HG02588 (cell line): ENCODE results near the gene QPRT.
"Not testable (repeated sequence)": the region's sequence is repeated elsewhere in the genome, so short reads cannot be mapped to it uniquely, and the experiment has no call there.

Experiments used
- ATAC-seq: cut with Tn5 transposase; IDR thresholded peaks from one replicate; pipeline ENCODE4 v1.9.1; 2021; ENCODE audit warnings: mild to moderate bottlenecking, moderate library complexity; ENCODE audit not compliant: unreplicated experiment

Gene QPRT

GRCh38 chr16:29714396-29714795, 35.4 kb downstream of the QPRT start:
- ATAC-seq = no peak

- no peak for ATAC-seq
Observed at GRCh38 chr16:29714972-29715371, 36.0 kb downstream of the QPRT start.

DNA sequence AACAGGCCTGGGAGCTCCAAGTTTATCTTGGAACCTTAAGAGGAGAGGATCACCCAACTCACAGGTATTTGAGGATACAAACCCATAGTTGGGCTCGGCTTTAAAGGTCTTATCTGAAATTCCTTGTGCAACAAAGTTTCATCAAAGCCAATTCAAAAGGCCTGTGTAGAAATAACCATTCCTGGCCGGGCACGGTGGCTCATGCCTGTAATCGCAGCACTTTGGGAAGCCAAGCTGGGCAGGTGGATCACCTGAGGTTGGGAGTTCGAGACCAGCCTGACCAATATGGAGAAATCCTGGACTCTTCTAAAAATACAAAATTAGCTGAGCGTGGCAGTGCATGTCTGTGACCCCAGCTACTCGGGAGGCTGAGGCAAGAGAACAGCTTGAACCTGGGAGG, 38.1 kb downstream of the QPRT start:
- no peak for ATAC-seq

DNA sequence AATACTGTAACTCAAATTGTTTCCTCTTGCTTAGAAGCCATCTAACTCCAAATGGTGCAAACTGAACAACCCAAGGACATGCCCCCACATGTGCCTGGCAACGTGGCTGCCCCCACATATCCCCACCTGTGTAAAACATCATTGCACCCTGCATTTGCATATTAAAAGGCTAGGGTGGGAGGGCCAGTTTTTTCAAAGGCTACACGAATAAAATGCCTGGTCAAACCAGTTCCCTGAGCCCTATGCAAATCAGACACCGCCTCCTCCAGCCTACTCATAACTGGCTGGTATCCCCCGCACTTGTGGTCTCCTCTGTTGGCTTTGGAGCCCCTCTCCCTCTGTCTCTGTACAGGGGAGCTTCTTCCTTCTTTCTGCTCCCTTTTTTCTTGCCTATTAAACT, 40.1 kb downstream of the QPRT start:
- ATAC-seq = no peak

DNA sequence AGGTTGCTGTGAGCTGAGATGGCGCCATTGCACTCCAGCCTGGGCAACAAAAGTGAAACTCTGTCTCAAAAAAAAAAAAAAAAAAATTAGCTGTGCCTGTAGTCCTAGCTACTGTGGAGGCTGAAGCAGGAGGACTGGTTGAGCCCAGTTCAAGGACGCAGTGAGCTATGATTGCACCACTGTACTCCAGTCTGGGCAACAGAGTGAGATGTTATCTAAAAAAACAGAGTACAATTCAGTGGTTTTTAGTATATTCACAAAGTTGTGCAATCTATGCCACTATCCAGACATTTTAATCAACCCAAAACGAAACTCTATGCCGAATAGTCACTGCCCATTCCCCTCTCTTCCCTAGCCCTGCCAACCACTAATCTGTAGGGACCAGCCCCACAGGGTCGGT, 41.7 kb downstream of the QPRT start:
- no peak for ATAC-seq

GRCh38 chr16:29721167-29721879, 42.3 kb downstream of the QPRT start:
- ATAC-seq = not testable (repeated sequence)

DNA sequence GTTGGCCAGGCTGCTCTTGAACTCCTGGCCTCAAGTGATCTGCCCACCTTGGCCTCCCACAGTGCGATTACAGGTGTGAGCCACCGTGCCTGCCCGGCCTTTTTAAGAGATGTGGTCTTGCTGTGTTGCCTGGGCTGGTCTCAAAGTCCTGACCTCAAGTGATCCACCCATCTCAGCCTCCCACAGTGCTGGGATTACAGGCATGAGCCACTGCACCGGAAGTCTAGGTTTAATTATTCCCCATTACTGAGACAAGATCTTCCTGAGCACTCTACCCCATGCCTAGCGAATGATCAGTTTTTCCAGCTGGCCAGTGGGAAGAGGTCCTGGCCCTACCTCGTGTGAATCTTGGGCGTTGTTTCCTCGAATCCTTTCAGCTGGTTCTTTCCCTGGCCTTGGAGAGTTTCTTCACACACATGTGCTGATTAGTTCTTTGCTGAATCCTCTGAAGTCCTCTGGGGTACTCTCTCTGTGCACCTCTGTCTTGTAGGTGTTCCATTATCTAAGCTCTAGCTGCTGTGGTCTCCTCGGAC, 47.9 kb downstream of the QPRT start:
- ATAC-seq = no peak

DNA sequence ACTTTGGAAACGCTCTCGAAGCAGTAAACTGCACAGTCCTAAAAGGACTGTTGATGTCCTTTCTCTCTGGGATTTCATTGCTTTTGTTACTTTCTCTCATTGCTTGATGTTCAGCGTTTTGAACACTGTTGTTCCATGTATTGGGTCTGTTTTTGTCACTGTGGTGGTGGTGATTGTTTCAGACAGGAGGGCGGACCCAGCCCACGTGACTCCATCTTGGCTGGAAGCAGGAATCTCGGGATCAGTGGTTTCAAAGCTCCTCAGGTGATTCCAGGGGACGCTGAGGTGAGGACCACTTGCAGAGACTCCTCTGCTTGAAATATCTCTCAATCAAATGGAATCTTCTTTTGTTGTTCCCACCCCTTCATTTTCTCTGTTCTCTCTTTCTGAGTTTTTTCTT, 48.5 kb downstream of the QPRT start:
- no peak for ATAC-seq

DNA sequence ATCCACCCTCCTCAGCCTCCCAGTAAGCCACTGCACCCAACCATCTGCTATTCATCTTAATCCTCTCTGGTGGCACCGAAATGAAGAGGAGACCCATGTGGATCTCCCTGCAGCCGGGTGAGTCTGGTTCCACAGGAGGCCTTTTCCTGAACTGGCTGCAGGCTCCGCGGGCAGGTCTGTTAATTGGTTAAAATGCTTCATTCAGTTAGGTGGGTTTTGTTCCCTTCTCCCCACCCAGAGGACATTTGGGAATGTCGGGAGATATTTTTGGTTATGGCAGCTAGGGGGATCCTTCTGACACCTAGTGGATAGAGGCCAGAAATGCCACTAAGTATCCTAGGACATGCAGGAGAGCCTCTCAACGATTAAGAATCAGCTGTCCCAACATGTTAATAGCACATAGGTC, 50.1 kb downstream of the QPRT start:
- ATAC-seq = no peak

DNA sequence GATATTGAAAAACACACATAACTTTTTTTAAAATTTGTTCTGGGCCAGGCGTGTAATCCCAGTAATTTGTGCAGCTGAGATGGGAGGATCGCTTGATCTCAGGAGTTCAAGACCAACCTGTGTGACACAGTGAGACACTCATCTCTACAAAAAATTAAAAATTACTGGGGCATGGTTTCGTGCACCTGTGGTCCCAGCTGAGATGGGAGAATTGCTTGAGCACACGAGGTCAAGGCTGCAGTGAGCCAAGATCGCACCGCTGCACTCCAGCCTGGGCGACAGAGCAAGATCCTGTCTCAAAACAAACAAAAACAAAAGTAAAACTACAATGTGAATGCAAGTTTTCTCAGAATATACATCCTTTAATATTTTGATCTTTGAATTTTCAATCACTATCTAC, 51.7 kb downstream of the QPRT start:
- no peak for ATAC-seq

- ATAC-seq = peak; percentile 56
Observed at GRCh38 chr16:29731768-29732601, 53.0 kb downstream of the QPRT start.

DNA sequence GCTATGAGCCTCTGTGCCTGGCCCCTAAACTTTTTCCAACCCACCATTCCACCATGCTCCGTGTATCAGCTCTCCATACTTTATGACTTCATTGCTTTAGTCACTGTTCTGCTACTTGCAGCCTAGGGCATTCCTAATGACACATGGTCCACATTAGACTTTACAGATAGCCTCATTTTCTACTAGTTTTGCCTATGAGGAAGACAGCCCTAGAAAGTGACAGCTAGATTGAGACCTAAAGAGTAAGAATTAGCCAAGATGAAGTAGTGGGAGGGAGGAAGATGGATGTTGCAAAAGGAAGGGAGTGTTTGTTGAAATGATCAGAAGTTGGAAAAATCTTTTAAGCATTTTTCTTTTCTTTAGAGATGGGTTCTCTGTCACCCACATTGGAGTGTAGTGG, 55.8 kb downstream of the QPRT start:
- ATAC-seq = no peak

- ATAC-seq = no peak
Observed at GRCh38 chr16:29736112-29736511, 57.1 kb downstream of the QPRT start.

GRCh38 chr16:29736764-29737163, 57.8 kb downstream of the QPRT start:
- no peak for ATAC-seq

GRCh38 chr16:29737713-29738112, 58.7 kb downstream of the QPRT start:
- ATAC-seq = no peak

GRCh38 chr16:29738514-29738913, 59.5 kb downstream of the QPRT start:
- no peak for ATAC-seq

GRCh38 chr16:29739927-29740629, 61.1 kb downstream of the QPRT start:
- ATAC-seq = not testable (repeated sequence)

DNA sequence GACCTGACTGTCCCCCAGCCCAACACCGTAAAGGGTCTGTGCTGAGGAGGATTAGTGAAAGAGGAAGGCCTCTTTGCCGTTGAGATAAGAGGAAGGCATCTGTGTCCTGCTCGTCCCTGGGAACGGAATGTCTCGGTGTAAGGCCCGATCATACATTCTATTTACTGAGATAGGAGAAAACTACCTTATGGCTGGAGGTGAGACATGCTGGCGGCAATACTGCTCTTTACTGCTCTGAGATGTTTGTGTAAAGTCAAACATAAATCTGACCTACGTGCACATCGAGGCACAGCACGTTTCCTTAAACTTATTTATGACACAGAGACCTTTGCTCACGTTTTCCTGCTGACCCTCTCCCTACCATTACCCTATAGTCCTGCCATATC, 61.6 kb downstream of the QPRT start:
- ATAC-seq = not testable (repeated sequence)

- ATAC-seq = no peak
Observed at GRCh38 chr16:29742683-29743275, 63.8 kb downstream of the QPRT start.

- no peak for ATAC-seq
Observed at GRCh38 chr16:29743475-29743826, 64.5 kb downstream of the QPRT start.

- ATAC-seq = no peak
Observed at GRCh38 chr16:29743827-29744531, 65.0 kb downstream of the QPRT start.
